ENCODE data around the gene ESAM.

The ESAM gene

GRCh38 chr11:124737638-124738305 lies 24.3 kb downstream of the ESAM start:
- Histone ChIP-seq H3K9ac (ENCODE audit: low read length) (no peak overlapping the region), H3K9me3 (ENCODE audit: control insufficient read depth, low read length) (no peaks in the 10 kb centered on the region), H3K36me3 (ENCODE audit: control insufficient read depth, insufficient read depth, low read length) (no peaks in the 10 kb centered on the region), H3K27me3 (ENCODE audit: control insufficient read depth, insufficient read depth, low read length) (peaks cover 20% of the 10 kb centered on the region), H3K4me3 (ENCODE audit: low read length) (no peak overlapping the region), H3K4me1 (ENCODE audit: control insufficient read depth, insufficient read depth, low read length) (peaks cover 13% of the 10 kb centered on the region)

- Histone ChIP-seq H3K27me3 (ENCODE audit: control insufficient read depth, insufficient read depth, low read length) (peaks cover 20% of the 10 kb centered on the region), H3K36me3 (ENCODE audit: control insufficient read depth, insufficient read depth, low read length) (no peaks in the 10 kb centered on the region), H3K4me3 (ENCODE audit: low read length) (no peak overlapping the region), H3K9ac (ENCODE audit: low read length) (no peak overlapping the region), H3K4me1 (ENCODE audit: control insufficient read depth, insufficient read depth, low read length) (peaks cover 13% of the 10 kb centered on the region), H3K9me3 (ENCODE audit: control insufficient read depth, low read length) (no peaks in the 10 kb centered on the region)
These were observed 25.4 kb downstream of the ESAM start for GRCh38 chr11:124736736-124737135.

- no peaks in the 10 kb centered on the region for H3K4me1 ChIP-seq (ENCODE audit: control insufficient read depth, insufficient read depth, low read length)
- peaks cover under 1% of the 10 kb centered on the region for H3K27me3 ChIP-seq (ENCODE audit: control insufficient read depth, insufficient read depth, low read length)
- no peaks in the 10 kb centered on the region for H3K9me3 ChIP-seq (ENCODE audit: control insufficient read depth, low read length)
- no peaks in the 10 kb centered on the region for H3K36me3 ChIP-seq (ENCODE audit: control insufficient read depth, insufficient read depth, low read length)
- H3K9ac ChIP-seq (ENCODE audit: low read length): no peak overlapping the region
- H3K4me3 ChIP-seq (ENCODE audit: low read length): no peak overlapping the region
These were observed 29.9 kb downstream of the ESAM start for GRCh38 chr11:124732230-124732629.

GRCh38 chr11:124729571-124729970 lies 32.5 kb downstream of the ESAM start:
- Histone ChIP-seq H3K9ac (ENCODE audit: low read length) (no peak overlapping the region), H3K27me3 (ENCODE audit: control insufficient read depth, insufficient read depth, low read length) (no peaks in the 10 kb centered on the region), H3K9me3 (ENCODE audit: control insufficient read depth, low read length) (no peaks in the 10 kb centered on the region), H3K4me3 (ENCODE audit: low read length) (no peak overlapping the region), H3K36me3 (ENCODE audit: control insufficient read depth, insufficient read depth, low read length) (no peaks in the 10 kb centered on the region), H3K4me1 (ENCODE audit: control insufficient read depth, insufficient read depth, low read length) (peaks cover 11% of the 10 kb centered on the region)

GRCh38 chr11:124728134-124728533 lies 34.0 kb downstream of the ESAM start:
- H3K36me3 ChIP-seq (ENCODE audit: control insufficient read depth, insufficient read depth, low read length): no peaks in the 10 kb centered on the region
- peaks cover 12% of the 10 kb centered on the region for H3K4me1 ChIP-seq (ENCODE audit: control insufficient read depth, insufficient read depth, low read length)
- no peak overlapping the region for H3K9ac ChIP-seq (ENCODE audit: low read length)
- H3K4me3 ChIP-seq (ENCODE audit: low read length): no peak overlapping the region
- no peaks in the 10 kb centered on the region for H3K9me3 ChIP-seq (ENCODE audit: control insufficient read depth, low read length)
- no peaks in the 10 kb centered on the region for H3K27me3 ChIP-seq (ENCODE audit: control insufficient read depth, insufficient read depth, low read length)

- H3K36me3 ChIP-seq (ENCODE audit: control insufficient read depth, insufficient read depth, low read length): no peaks in the 10 kb centered on the region
- H3K4me1 ChIP-seq (ENCODE audit: control insufficient read depth, insufficient read depth, low read length): peaks cover 12% of the 10 kb centered on the region
- no peak overlapping the region for H3K4me3 ChIP-seq (ENCODE audit: low read length)
- H3K27me3 ChIP-seq (ENCODE audit: control insufficient read depth, insufficient read depth, low read length): no peaks in the 10 kb centered on the region
- H3K9ac ChIP-seq (ENCODE audit: low read length): no peak overlapping the region
- no peaks in the 10 kb centered on the region for H3K9me3 ChIP-seq (ENCODE audit: control insufficient read depth, low read length)
These were observed 34.6 kb downstream of the ESAM start for GRCh38 chr11:124727474-124727873.

- Histone ChIP-seq H3K9ac (ENCODE audit: low read length) (no peak overlapping the region), H3K4me3 (ENCODE audit: low read length) (no peak overlapping the region), H3K9me3 (ENCODE audit: control insufficient read depth, low read length) (no peaks in the 10 kb centered on the region), H3K27me3 (ENCODE audit: control insufficient read depth, insufficient read depth, low read length) (no peaks in the 10 kb centered on the region), H3K4me1 (ENCODE audit: control insufficient read depth, insufficient read depth, low read length) (peaks cover 12% of the 10 kb centered on the region), H3K36me3 (ENCODE audit: control insufficient read depth, insufficient read depth, low read length) (no peaks in the 10 kb centered on the region)
These were observed 36.4 kb downstream of the ESAM start for GRCh38 chr11:124725719-124726105.

GRCh38 chr11:124724979-124725718 lies 36.9 kb downstream of the ESAM start:
- H3K4me3 ChIP-seq (ENCODE audit: low read length): peak overlapping the region; percentile 17
- H3K4me1 ChIP-seq (ENCODE audit: control insufficient read depth, insufficient read depth, low read length): peaks cover 12% of the 10 kb centered on the region
- H3K27me3 ChIP-seq (ENCODE audit: control insufficient read depth, insufficient read depth, low read length): no peaks in the 10 kb centered on the region
- no peaks in the 10 kb centered on the region for H3K9me3 ChIP-seq (ENCODE audit: control insufficient read depth, low read length)
- H3K9ac ChIP-seq (ENCODE audit: low read length): peak overlapping the region; percentile 36
- no peaks in the 10 kb centered on the region for H3K36me3 ChIP-seq (ENCODE audit: control insufficient read depth, insufficient read depth, low read length)

GRCh38 chr11:124722176-124722575 lies 39.9 kb downstream of the ESAM start:
- Histone ChIP-seq H3K9me3 (ENCODE audit: control insufficient read depth, low read length) (no peaks in the 10 kb centered on the region), H3K27me3 (ENCODE audit: control insufficient read depth, insufficient read depth, low read length) (peaks cover 24% of the 10 kb centered on the region), H3K4me3 (ENCODE audit: low read length) (no peak overlapping the region), H3K9ac (ENCODE audit: low read length) (no peak overlapping the region), H3K4me1 (ENCODE audit: control insufficient read depth, insufficient read depth, low read length) (peaks cover 27% of the 10 kb centered on the region), H3K36me3 (ENCODE audit: control insufficient read depth, insufficient read depth, low read length) (no peaks in the 10 kb centered on the region)

- Histone ChIP-seq H3K27me3 (ENCODE audit: control insufficient read depth, insufficient read depth, low read length) (peaks cover 24% of the 10 kb centered on the region), H3K36me3 (ENCODE audit: control insufficient read depth, insufficient read depth, low read length) (no peaks in the 10 kb centered on the region), H3K9ac (ENCODE audit: low read length) (no peak overlapping the region), H3K9me3 (ENCODE audit: control insufficient read depth, low read length) (no peaks in the 10 kb centered on the region), H3K4me3 (ENCODE audit: low read length) (no peak overlapping the region), H3K4me1 (ENCODE audit: control insufficient read depth, insufficient read depth, low read length) (peaks cover 16% of the 10 kb centered on the region)
These were observed 42.6 kb downstream of the ESAM start for GRCh38 chr11:124719534-124719933.

GRCh38 chr11:124718801-124719200 lies 43.3 kb downstream of the ESAM start:
- Histone ChIP-seq H3K27me3 (ENCODE audit: control insufficient read depth, insufficient read depth, low read length) (peaks cover 24% of the 10 kb centered on the region), H3K36me3 (ENCODE audit: control insufficient read depth, insufficient read depth, low read length) (no peaks in the 10 kb centered on the region), H3K4me3 (ENCODE audit: low read length) (no peak overlapping the region), H3K9me3 (ENCODE audit: control insufficient read depth, low read length) (no peaks in the 10 kb centered on the region), H3K4me1 (ENCODE audit: control insufficient read depth, insufficient read depth, low read length) (peaks cover 15% of the 10 kb centered on the region), H3K9ac (ENCODE audit: low read length) (no peak overlapping the region)

- Histone ChIP-seq H3K9ac (ENCODE audit: low read length) (peak overlapping the region; percentile 47), H3K36me3 (ENCODE audit: control insufficient read depth, insufficient read depth, low read length) (no peaks in the 10 kb centered on the region), H3K4me3 (ENCODE audit: low read length) (peak overlapping the region; percentile 14), H3K4me1 (ENCODE audit: control insufficient read depth, insufficient read depth, low read length) (peaks cover 15% of the 10 kb centered on the region), H3K27me3 (ENCODE audit: control insufficient read depth, insufficient read depth, low read length) (peaks cover 24% of the 10 kb centered on the region), H3K9me3 (ENCODE audit: control insufficient read depth, low read length) (no peaks in the 10 kb centered on the region)
These were observed 44.1 kb downstream of the ESAM start for GRCh38 chr11:124717786-124718651.

Data from mucosa of stomach (tissue), 1 donor.